HCT116 (cell line): Measurements from ENCODE around the gene CCDC24. TPM values are rescaled to one million over a fixed set of nuclear protein-coding genes. Genes with fewer than 3 reads are reported as not detected.

Source experiments
- ATAC-seq: fragments of 200-7000 bp; cut with Tn5 transposase; 2 replicates; pipeline ENCODE4 v1.9.1; 2020; ENCODE audit warnings: mild to moderate bottlenecking, moderate library complexity
- BruUV-seq: library from RNA; stranded (reverse); fragments of 400-500 nt; replicated peaks from 2 replicates; lab custom pipeline; 2021; lab: Mats Ljungman, UMichigan
- CTCF ChIA-PET: fragments of 300-600 bp; sonication (Branson Sonifier 250); formaldehyde crosslinking; loops from one replicate; lab custom pipeline; 2021; ENCODE audit warnings: antibody characterized with exemption; lab: Charles Lee
- POLR2A ChIA-PET: fragments of 300-600, 350-600 bp; sonication (Branson Sonifier 250); formaldehyde crosslinking; loops from one replicate; lab custom pipeline; 2021; ENCODE audit warnings: antibody characterized with exemption; lab: Charles Lee
- RAD21 ChIA-PET, 2 experiments: fragments of 300-600 bp; sonication (Branson Sonifier 250); formaldehyde crosslinking; loops; one replicate each; lab custom pipeline; 2023; ENCODE audit warnings: low total read pairs in 2 of 2; ENCODE audit not compliant: uncharacterized antibody in 2 of 2, unreplicated experiment in 2 of 2, low non-redundant PET in 1 of 2; lab: Charles Lee
- DNase-seq: peaks from one replicate; pipeline ENCODE4 v3.0.0-alpha.2; 2010; ENCODE audit warnings: low read depth, low spot score
- H2AFZ ChIP-seq: fragments of 200-600 bp; shearing (Covaris generic), sonication (generic); 2 replicates; pipeline ENCODE4 v1.6.1; 2017; ENCODE audit warnings: low read depth, mixed run types, mixed read lengths, antibody characterized with exemption, low read length; ENCODE audit not compliant: poor library complexity, severe bottlenecking
- H3K27ac ChIP-seq: 2 replicates; pipeline ENCODE4 v1.5.1; 2012; ENCODE audit warnings: low read depth, low read length
- H3K27me3 ChIP-seq: fragments of 200-600 bp; sonication (generic); 2 replicates; pipeline ENCODE4 v1.6.1; 2016; ENCODE audit warnings: mixed run types, low read length, mixed read lengths; ENCODE audit not compliant: insufficient read depth
- H3K36me3 ChIP-seq, 2 experiments: fragments of 200-500 bp in 1 of 2; fragments of 200-600 bp in 1 of 2; sonication (Bioruptor generic) in 1 of 2; sonication (generic) in 1 of 2; 2 replicates each; pipeline versions ENCODE4 v1.5.1 to v1.6.1; 2014 to 2016; ENCODE audit warnings: low read length in 2 of 2, inconsistent platforms in 1 of 2, mixed read lengths in 1 of 2, mixed run types in 1 of 2; ENCODE audit not compliant: insufficient read depth in 2 of 2, control insufficient read depth in 1 of 2
- H3K4me1 ChIP-seq, 2 experiments: fragments of 200-600 bp in 1 of 2; sonication (generic) in 1 of 2; 2 replicates each; pipeline versions ENCODE4 v1.5.1 to v1.6.1; 2012 to 2017; ENCODE audit warnings: low read length in 2 of 2, inconsistent platforms in 1 of 2, mild to moderate bottlenecking in 1 of 2, mixed read lengths in 1 of 2, mixed run types in 1 of 2, moderate library complexity in 1 of 2; ENCODE audit not compliant: insufficient read depth in 2 of 2, control insufficient read depth in 1 of 2
- H3K4me2 ChIP-seq: fragments of 200-600 bp; sonication (generic); 2 replicates; pipeline ENCODE4 v1.6.1; 2017; ENCODE audit warnings: mixed run types, low read length, mixed read lengths
- H3K4me3 ChIP-seq, 2 experiments: fragments of 200-600 bp in 1 of 2; sonication (generic) in 1 of 2; replicated peaks in 1 of 2; 2 replicates each; pipeline ENCODE4 v1.5.1; 2011 to 2016; ENCODE audit warnings: low read length in 2 of 2, control low read depth in 1 of 2, low read depth in 1 of 2, mild to moderate bottlenecking in 1 of 2, mixed read lengths in 1 of 2, mixed run types in 1 of 2
- H3K79me2 ChIP-seq: fragments of 200-600 bp; sonication (generic); 2 replicates; pipeline ENCODE4 v1.6.1; 2017; ENCODE audit warnings: mild to moderate bottlenecking, mixed run types, low read length, moderate library complexity, mixed read lengths; ENCODE audit not compliant: insufficient read depth
- H3K9ac ChIP-seq: fragments of 200-600 bp; sonication (generic); 2 replicates; pipeline ENCODE4 v1.6.1; 2016; ENCODE audit warnings: low read length, mixed read lengths
- H3K9me2 ChIP-seq: fragments of 200-600 bp; sonication (generic), shearing (Covaris generic); 2 replicates; pipeline ENCODE4 v1.6.1; 2017; ENCODE audit warnings: mixed run types, mild to moderate bottlenecking, moderate library complexity; ENCODE audit not compliant: insufficient read depth
- H3K9me3 ChIP-seq, 2 experiments: fragments of 200-500 bp in 1 of 2; fragments of 200-600 bp in 1 of 2; sonication (Bioruptor generic) in 1 of 2; sonication (generic) in 1 of 2; 2 replicates each; pipeline ENCODE4 v1.6.1; 2014 to 2017; ENCODE audit warnings: low read length in 2 of 2, mixed read lengths in 2 of 2, inconsistent platforms in 1 of 2, low read depth in 1 of 2, mild to moderate bottlenecking in 1 of 2, mixed run types in 1 of 2, moderate library complexity in 1 of 2; ENCODE audit not compliant: control insufficient read depth in 1 of 2, insufficient read depth in 1 of 2
- H4K20me1 ChIP-seq: fragments of 200-600 bp; sonication (generic), shearing (Covaris generic); 2 replicates; pipeline ENCODE4 v1.6.1; 2017; ENCODE audit warnings: mixed run types, mild to moderate bottlenecking, moderate library complexity; ENCODE audit not compliant: insufficient read depth
- ATF3 ChIP-seq: IDR thresholded peaks from 2 replicates; pipeline ENCODE4 v1.6.1; 2012
- CTCF ChIP-seq, 3 experiments: fragments of 200-600 bp in 1 of 3; sonication (generic) in 1 of 3; IDR thresholded peaks in 2 of 3; conservative IDR thresholded peaks in 1 of 3; 2 replicates each; pipeline ENCODE4 v1.5.1; 2012 to 2017; ENCODE audit warnings: low read depth in 2 of 3, low read length in 2 of 3, antibody characterized with exemption in 1 of 3, borderline replicate concordance in 1 of 3, control low read depth in 1 of 3, mild to moderate bottlenecking in 1 of 3, mixed read lengths in 1 of 3, mixed run types in 1 of 3, moderate library complexity in 1 of 3; ENCODE audit not compliant: insufficient read depth in 1 of 3
- EGR1 ChIP-seq: IDR thresholded peaks from 2 replicates; pipeline ENCODE4 v1.6.1; 2012; ENCODE audit warnings: low read depth
- EZH2 ChIP-seq: fragments of 200-600 bp; sonication (generic); IDR thresholded peaks from 2 replicates; pipeline ENCODE4 v1.6.1; 2017; ENCODE audit warnings: antibody characterized with exemption, mixed run types
- EZH2phosphoT487 ChIP-seq: fragments of 200-600 bp; IDR thresholded peaks from 2 replicates; pipeline ENCODE4 v1.6.1; 2018; ENCODE audit warnings: antibody characterized with exemption, borderline replicate concordance
- FOSL1 ChIP-seq: IDR thresholded peaks from 2 replicates; pipeline ENCODE4 v1.6.1; 2012; ENCODE audit warnings: low read depth
- JUND ChIP-seq: IDR thresholded peaks from 2 replicates; pipeline ENCODE4 v1.6.1; 2012
- MAX ChIP-seq: IDR thresholded peaks from 2 replicates; pipeline ENCODE4 v1.6.1; 2012
- POLR2A ChIP-seq: IDR thresholded peaks from 2 replicates; pipeline ENCODE4 v1.7.0; 2011; ENCODE audit warnings: borderline replicate concordance; ENCODE audit not compliant: insufficient read depth, insufficient read length; ENCODE audit errors: extremely low read depth
- POLR2AphosphoS5 ChIP-seq: IDR thresholded peaks from 2 replicates; pipeline ENCODE4 v1.6.1; 2011; ENCODE audit warnings: mild to moderate bottlenecking, low read depth, low read length, moderate library complexity
- RAD21 ChIP-seq: IDR thresholded peaks from 2 replicates; pipeline ENCODE4 v1.6.1; 2012; ENCODE audit warnings: low read depth, mild to moderate bottlenecking
- REST ChIP-seq: IDR thresholded peaks from 2 replicates; pipeline ENCODE4 v1.6.1; 2012; ENCODE audit warnings: low read depth
- SIN3A ChIP-seq: IDR thresholded peaks from 2 replicates; pipeline ENCODE4 v1.6.1; 2012; ENCODE audit warnings: low read depth
- SP1 ChIP-seq: IDR thresholded peaks from 2 replicates; pipeline ENCODE4 v1.6.1; 2012; ENCODE audit warnings: low read depth
- YY1 ChIP-seq: IDR thresholded peaks from 2 replicates; pipeline ENCODE4 v1.6.1; 2011; ENCODE audit warnings: low read length, low read depth, moderate library complexity, mild to moderate bottlenecking; ENCODE audit not compliant: insufficient replicate concordance; ENCODE audit errors: extremely low read depth
- ZFX ChIP-seq: fragments of 450-650 bp; IDR thresholded peaks from 2 replicates; pipeline ENCODE4 v1.6.1; 2017
- ZNF274 ChIP-seq: fragments of 200-500 bp; sonication (Bioruptor generic); IDR thresholded peaks from 2 replicates; pipeline ENCODE4 v1.6.1; 2014; ENCODE audit warnings: mild to moderate bottlenecking, low read depth, low read length, inconsistent platforms
- intact Hi-C: fragments of 100-400 bp; cut with micrococcal nuclease; formaldehyde crosslinking; loops from 2 replicates; pipeline ENCODE4 v1.10.0; 2022
- total RNA-seq: library from RNA; stranded (reverse); gene quantifications from one replicate; pipeline ENCODE4 v1.2.1, GENCODE V29; 2021; ENCODE audit not compliant: unreplicated experiment

The CCDC24 gene
- total RNA-seq, 1 experiment from 2014 or later: 23.3 TPM

- Histone ChIP-seq H3K27ac (no peak overlapping the region), H3K4me3 (no peak overlapping the region), H3K9me2 (no peaks in the 10 kb centered on the region), H3K9me3 (no peaks in the 10 kb centered on the region), H3K79me2 (peaks cover 23% of the 10 kb centered on the region), H3K9ac (no peak overlapping the region), H2AFZ (no peak overlapping the region), H3K36me3 (peaks cover 6 to 47% of the 10 kb centered on the region in 2 experiments; a peak in 2 of 4 replicates), H3K27me3 (no peaks in the 10 kb centered on the region), H4K20me1 (no peaks in the 10 kb centered on the region), H3K4me1 (peaks cover 5 to 9% of the 10 kb centered on the region in 2 experiments), H3K4me2 (no peak overlapping the region)
- CTCF ChIA-PET: no interaction called here
- DNase-seq (no peak), ATAC-seq (no peak)
- POLR2A ChIA-PET: no interaction called here
- BruUV-seq: no TSS peak
- RAD21 ChIA-PET: no interaction called here
- TF ChIP-seq EGR1 (no peak), ZNF274 (no peak), FOSL1 (no peak), SP1 (no peak), RAD21 (no peak)
- intact Hi-C loops: no loop called here
Observed at GRCh38 chr1:43985984-43986595, 5.3 kb upstream of the CCDC24 start.

- H3K36me3 ChIP-seq: peaks cover 6 to 41% of the 10 kb centered on the region in 2 experiments; a peak in 2 of 4 replicates
- peaks cover 5 to 16% of the 10 kb centered on the region in 2 experiments for H3K4me1 ChIP-seq
- no peak for DNase-seq
- ChIA-PET RAD21 (no interaction called here), CTCF (no interaction called here), POLR2A (no interaction called here)
- H3K79me2 ChIP-seq: peaks cover 17% of the 10 kb centered on the region
- no peaks in the 10 kb centered on the region for H4K20me1 ChIP-seq
- H3K27ac ChIP-seq: no peak overlapping the region
- H3K9me2 ChIP-seq: no peaks in the 10 kb centered on the region
- no TSS peak for BruUV-seq
- H3K9me3 ChIP-seq: no peaks in the 10 kb centered on the region
- ATAC-seq: no peak
- H3K27me3 ChIP-seq: no peaks in the 10 kb centered on the region
- H3K4me3 ChIP-seq: no peak overlapping the region
- H3K9ac ChIP-seq: no peak overlapping the region
- intact Hi-C loops: no loop called here
- no peak overlapping the region for H3K4me2 ChIP-seq
- no peak overlapping the region for H2AFZ ChIP-seq
- no peak for TF ChIP-seq POLR2AphosphoS5
- no peak for TF ChIP-seq POLR2A
- TF ChIP-seq CTCF (IDR thresholded peaks at IDR 0.05 in 2 of 3, conservative IDR thresholded peaks at IDR 0.05 in 1 of 3; ENCODE audit: borderline replicate concordance in 1 of 3, insufficient read depth in 1 of 3, low read depth in 2 of 3, low read length in 2 of 3): no peak
- TF ChIP-seq FOSL1: no peak
- TF ChIP-seq ZFX: no peak
- TF ChIP-seq ATF3: no peak
- no peak for TF ChIP-seq MAX
- TF ChIP-seq YY1: no peak
- TF ChIP-seq JUND: no peak
- no peak for TF ChIP-seq EZH2phosphoT487
- no peak for TF ChIP-seq EZH2
- TF ChIP-seq REST: no peak
- no peak for TF ChIP-seq SIN3A
Observed at GRCh38 chr1:43986712-43987111, 4.7 kb upstream of the CCDC24 start.
